Brain pericyte (primary cell): ENCODE results near the gene TBC1D22B.
"Not testable (repeated sequence)": the region's sequence is repeated elsewhere in the genome, so short reads cannot be mapped to it uniquely, and the experiment has no call there.

Experiments
- DNase-seq: peaks from one replicate; pipeline ENCODE4 v3.0.0-alpha.2; 2012; ENCODE audit warnings: low read depth, low spot score

The TBC1D22B gene

DNA sequence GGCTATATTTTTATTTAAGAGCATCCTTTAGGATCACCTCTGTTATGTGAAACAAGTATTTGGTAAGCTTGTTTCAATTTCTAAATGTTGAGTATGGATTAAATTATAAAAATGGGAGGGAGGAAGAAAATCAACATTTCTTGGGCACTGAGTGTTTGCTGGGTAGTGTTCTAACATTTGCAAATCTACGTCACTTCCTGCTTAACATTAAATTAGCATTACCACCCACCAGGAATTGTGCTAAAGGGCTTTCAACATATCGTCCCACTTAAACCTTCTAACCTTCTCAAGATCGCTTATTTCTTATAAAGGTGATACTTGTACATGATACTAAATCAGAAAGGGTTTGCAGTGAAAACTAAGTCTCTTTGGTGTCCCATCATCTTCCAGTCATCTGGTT is 8.3 kb downstream of the TBC1D22B start:
- DNase-seq: no peak

DNA sequence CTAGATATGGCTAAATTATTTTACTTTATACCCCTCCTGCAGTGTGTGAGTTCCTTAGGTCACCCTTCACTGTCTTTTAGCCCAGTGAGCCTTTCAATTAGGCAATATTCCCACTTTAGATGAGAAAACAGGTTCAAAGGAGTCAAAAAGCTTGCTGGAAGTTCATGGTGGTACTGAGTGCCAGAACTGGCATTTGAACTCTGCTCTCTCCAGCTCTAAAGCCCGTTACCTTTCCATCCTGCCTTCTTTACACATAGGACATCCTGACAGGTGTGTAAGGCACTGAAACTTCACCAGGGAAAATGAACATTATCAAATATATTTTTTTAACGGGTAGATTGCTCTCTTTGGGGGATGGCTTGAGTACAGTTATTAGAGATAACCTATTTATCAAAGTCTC is 11.5 kb downstream of the TBC1D22B start:
- DNase-seq: no peak

DNA sequence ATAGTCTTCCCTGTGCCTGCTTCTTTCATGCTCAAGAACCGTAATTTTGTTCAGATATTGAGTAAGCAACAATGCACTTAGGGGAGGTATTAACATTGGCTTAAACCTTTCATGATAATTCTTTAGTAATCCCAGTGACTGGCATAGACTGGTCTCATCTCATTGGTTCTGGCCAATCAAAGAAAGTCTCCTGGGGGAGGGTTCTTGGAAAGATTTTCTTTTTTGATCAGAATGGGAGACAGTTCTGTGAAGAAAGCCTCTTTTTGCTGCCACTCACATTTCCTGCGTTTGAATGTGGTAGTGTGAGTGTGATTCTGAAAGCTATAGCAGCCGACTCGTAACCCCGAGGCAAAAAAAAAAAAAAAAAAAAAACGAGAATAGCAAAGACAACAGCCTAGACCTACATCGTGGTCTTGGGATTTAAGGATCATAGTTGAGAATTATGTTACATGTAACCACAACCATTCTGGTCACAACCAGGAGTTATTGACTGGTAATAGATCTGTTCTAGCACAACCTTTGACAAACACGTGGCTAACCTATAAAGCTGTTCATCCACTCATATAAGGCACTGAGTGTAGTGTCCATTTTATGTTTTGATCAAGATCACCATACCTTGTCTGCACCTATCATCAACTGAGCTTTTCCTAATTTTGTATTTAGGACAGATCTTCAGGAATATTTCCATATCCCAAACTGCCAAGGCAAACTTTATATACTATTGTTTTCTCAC is 15.4 kb downstream of the TBC1D22B start:
- no peak for DNase-seq

DNA sequence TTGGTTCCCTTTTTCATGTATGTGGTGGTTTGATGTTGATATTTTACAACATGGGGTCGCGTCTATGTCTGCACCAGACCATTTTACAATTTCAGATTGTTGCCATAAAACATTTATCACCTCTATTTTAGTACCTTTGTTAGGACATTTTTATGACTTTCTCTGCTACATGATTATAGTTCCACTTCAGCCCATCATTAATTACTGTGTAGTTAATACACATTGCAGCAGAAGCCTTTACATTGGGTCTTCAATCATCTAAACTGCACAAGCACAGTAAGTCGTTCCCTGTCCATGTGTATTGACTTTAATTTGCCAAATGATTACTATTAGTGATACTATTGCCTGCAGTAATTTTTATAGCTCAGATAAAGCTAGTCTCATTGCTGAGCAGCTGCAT is 16.1 kb downstream of the TBC1D22B start:
- DNase-seq: no peak

DNA sequence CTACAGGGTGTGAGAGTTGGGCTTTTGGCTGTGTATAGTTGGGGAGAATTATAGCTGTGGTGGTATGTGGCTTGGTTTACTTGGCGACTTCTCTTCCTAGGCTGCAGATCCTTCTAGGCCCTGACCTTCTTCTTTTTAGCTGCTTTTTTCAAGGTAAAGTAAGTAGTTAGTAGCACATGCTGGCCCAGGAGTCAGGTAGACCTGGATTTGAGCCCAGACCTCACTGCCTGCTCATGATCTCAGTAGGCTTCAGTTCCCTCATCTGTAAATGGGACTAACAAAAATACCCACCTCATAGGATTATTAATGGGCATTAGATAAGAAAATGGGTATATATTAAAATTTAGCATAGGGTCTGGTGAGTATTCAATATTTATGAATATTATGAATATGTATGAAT is 17.8 kb downstream of the TBC1D22B start:
- DNase-seq: no peak

DNA sequence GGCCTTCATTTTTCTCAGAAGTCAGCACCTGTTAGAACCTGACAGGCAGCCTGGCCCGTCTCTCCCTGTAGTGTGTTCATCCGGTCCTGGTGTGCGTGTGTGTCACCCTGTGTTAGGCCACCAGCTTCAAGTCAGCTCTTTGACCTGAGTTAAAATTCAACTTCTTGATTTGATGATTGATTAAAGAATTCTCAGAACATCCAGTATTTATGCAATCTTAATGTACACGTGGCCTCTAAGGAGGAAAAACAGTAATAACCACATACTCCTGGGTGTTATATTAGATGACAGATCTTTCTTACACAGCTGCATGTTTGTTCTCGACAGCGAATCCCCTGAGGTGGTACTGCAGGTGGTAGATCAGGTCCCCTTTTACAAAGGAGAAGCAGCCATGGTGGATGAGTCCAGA is 19.4 kb downstream of the TBC1D22B start:
- no peak for DNase-seq

DNA sequence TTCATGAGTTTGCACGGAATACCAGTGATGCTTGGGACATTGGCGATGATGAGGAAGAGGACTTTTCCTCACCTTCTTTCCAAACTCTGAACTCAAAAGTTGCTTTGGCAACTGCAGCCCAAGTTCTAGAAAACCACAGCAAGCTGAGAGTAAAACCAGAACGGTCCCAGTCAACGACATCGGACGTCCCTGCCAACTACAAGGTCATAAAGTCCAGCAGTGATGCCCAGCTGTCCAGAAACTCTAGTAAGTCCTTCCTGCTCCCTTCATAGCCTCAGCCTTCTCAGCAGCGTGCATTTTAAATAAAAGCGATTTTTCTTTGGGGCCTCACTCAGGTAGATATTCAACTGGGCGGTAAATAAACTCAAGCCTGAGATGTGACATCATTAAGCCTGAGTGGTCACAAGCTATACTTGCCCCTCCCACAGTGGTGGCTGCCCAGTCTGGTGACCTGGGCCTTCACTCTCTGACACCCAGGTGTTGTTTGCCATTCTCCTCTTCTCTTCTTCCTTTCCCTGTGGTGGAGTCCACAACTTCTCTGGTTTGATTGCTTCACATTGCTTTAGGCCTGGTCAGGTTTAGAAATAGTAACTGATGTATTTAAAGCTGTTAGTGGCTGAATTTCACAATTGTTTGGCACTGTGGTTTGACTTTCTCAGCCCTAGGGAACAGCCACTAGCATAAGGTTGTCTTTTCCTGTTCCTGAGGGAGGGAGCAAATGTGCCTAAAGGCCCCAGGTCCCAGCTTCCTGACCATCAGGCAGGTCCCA is 22.0 kb downstream of the TBC1D22B start:
- DNase-seq: no peak

DNA sequence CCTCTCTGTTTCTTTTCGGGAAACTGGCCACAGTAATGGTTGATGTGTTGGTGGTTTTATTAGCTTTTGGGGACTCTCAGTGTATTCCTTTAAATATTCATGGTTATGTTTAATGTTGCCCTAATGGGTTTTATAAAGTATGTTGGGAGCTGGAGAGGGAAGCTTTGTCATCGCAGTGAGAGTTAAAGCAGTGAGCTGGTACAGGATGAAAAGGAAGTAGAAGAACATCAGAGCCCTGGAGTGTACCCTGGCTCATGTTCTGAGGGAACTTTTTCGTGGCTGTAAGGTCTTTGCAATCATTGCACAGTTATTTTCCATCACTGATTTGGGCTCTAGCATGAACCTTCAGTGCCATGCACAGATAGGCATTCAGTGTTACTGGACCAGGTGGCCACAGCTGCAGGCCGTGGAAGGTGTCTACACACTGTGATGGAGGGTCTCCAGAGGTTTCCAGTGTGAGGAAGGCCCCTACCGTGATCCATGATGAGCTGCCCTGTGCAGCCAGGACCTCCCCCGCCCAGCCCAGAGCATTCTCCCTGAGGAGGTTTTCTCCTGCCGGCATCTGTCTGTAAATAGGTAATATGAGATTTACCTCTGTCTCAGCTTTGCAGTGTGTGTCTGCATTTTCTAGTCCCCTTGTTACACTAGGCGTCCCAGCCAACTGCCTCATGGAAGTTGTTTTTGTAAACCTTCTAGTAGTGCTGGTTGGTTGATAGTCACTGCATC is 22.8 kb downstream of the TBC1D22B start:
- no peak for DNase-seq

DNA sequence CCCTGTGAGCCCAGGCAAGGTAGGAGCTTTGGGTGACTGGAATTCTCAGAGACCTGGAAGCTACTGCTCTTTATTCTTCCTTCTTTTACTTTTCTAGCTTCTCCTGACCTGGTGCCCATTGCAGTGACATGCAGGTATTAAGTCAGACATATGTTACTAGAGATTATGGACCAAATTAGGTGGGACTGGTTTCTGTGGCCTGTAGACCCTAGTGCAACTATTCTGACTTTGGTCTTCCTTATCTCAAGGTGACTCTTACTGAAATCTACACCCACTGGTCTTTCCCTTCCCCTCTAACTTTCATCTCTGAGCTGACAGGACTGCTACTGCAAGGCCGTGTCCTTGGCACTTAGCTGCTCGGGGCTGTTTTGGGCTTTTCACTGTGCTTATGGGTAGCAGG is 24.8 kb downstream of the TBC1D22B start:
- no peak for DNase-seq

DNA sequence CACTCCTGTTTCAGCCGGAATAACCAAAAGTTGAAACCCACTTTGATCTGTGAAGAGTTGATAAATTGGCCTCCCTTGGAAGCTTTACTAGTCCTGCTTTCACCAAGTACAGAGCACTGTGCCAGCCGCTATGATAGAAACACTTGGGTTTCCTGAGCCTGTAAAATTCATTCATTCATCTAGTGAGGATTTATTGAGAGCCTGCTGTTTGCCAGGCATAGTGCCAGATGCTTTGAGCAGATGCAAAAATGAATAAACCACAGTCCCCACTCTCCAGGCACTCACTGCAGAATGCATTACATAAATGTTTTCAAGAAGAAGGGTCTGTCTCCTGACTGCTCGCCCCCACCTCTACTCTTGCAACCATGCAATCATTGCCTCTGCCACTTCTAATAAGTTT is 25.7 kb downstream of the TBC1D22B start:
- no peak for DNase-seq

DNA sequence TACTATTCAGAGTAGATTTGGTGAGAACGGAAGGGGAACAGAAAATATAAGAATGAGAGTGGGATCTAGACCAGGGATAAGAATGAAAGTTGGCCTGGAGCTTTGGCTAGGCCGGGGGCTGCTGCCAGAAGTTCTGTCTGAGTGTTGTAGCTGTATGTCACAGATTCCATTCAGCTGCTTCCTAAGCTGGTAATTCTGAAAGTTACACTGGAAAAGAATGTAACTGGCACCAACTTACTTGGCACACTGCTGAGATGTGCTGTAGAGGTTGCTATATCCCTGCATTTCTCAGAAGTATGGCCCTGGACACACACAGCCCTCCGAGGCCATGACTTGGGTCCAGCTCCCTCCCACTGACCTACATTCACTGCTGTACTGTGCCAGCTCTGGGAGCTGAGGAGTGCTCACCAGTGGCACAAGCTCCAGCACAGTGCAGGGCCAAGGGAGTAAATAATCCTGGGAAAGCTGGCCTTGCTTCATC is 26.1 kb downstream of the TBC1D22B start:
- no peak for DNase-seq

DNA sequence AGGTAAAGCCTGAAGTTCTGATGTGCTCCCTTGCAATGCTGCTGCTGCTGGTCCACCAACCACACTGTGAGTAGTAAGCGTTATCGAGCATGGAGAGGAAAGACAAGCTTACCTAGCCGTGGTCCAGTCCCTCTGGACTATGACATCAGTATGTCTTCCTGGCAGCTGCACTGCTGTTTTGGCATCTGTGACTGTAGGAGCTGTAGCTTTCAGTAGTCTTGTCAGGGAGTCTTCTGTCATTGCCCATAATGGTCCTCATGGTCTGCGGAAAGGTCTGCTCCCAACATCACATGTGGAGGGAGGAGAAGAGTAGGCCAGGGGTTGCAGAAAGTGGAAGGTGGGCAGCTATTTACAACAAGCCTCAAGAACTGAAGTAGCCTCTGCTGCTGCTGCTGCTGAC is 27.2 kb downstream of the TBC1D22B start:
- DNase-seq: no peak

DNA sequence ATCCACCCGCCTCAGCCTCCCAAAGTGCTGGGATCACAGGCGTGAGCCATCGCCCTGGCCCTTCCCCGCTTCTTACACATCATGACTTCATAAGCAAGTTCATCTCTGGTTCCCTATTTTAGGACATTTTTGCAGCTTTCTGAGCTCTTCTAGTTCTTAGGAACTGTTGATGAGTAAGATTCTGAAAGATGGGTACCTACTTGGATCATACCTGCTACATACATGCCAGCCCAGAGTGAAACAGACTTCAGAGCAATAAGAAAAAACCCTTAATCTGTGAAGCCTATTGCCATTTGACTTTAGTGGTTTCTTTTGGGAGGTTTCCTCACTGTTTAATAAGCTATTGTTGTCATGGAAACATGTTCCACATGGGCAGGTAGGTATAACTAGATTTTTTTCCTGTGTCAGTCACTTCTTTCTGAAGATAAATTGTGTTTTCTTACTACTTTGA is 28.3 kb downstream of the TBC1D22B start:
- no peak for DNase-seq

DNA sequence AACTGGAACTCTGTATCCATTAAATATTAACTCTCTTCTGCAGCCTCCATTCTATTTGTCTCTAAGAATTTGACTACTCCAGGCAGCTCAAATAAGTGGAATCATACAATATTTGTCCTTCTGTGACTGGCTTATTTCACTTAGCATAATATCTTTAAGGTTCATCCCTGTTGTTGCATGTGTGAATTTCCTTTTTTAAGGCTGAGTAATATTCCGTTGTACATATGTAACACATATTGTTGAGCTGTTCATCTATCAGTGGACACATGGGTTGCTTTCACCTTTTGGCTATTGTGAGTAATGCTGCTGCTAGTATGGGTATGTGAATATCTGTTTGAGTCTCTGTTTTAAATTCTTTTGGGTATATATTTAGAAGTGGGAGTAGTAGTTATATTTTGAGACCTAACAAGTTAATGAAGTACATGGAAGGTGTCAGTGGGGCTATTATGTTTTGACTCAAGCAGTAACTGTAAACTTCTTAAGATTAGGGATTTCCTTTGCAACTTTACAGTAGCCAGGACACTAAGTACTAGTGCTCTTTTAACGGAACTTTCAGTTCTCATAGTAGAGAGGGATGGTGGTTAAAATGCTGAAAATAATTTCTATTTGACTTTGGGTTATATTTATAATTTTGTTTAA is 30.1 kb downstream of the TBC1D22B start:
- DNase-seq: no peak

DNA sequence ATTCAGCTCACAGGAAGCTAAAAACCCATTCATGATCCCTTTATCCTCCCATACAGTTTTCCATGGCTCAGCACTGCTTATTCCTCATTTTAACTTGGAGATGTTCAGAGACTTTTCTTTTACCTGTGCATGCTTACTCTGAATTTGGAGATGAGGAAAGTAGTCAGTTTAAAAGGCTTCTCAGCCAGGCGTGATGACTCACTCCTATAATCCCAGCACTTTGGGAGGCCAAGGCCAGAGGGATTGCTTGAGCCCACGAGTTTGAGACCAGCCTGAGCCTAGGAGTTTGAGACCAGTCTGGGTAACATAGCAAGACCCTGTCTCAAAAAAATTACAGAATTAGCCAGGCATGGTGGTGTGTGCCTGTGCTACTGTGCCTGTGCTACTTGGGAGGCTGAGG is 30.7 kb downstream of the TBC1D22B start:
- DNase-seq: no peak

DNA sequence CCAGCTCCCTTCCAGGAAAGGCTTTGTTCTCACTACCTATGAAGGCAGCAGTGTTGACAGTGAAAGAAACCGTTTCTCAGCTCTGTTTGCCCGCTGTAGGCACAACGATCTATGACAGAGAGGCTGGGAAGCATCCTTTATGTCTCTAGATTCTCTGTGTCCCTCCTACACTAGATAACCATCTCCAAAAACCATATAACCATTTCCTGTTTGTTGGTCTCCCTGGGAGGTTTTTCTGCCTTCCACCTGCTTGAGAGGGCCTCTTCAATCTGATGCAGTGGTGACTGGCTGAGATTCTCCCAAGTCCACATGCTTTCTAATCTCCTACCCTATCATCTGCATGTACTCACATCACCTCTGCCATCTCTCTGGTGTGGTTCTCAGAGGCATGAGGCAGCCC is 32.4 kb downstream of the TBC1D22B start:
- no peak for DNase-seq

DNA sequence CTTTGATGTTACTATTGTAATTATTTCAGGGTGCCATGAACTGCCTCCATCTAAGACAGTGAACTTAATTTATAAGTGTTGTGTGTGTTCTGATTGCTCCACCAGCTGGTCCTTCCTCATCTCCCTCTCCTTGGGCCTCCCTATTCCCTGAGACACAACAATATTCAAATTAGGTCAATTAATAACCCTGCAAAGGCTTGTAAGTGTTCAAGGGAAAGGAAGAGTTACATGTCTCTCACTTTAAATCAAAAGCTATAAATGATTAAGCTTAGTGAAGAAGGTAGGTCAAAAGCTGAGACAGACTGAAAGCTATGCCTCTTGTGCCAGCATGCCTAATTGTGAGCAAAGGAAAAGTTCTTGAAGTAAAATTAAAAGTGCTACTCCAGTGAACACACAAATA is 35.9 kb downstream of the TBC1D22B start:
- no peak for DNase-seq

DNA sequence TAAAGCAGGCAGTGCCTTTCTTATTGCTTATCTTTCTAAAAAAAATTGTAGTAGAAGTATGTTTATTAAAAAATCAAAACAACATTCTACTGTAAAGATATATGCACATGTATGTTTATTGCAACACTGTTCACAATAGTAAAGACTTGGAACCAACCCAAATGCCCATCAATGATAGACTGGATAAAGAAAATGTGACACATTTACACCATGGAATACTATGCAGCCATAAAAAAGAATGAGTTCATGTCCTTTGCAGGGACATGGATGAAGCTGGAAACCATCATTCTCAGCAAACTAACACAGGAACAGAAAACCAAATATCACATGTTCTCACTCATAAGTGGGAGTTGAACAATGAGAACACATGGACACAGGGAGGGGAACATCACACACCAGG is 40.1 kb downstream of the TBC1D22B start:
- not testable (repeated sequence) for DNase-seq

DNA sequence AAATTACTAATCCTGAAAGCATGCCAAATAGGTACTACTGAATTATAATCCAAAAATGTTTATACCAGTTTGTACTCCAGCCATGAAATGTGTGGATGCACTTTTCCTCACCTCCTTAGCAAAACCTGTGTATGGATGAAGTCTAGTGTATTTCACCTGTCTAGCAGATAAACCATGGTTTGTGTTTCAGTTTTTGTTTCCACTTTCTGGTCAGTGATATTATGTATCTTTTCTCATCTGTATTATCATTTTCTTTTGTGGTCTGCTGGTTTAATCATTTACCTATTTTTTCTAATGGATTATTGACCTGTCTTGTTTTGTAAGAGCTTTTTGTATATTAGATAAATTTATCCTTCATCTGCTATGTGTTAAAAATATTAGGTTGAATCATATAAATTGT is 41.4 kb downstream of the TBC1D22B start:
- no peak for DNase-seq

DNA sequence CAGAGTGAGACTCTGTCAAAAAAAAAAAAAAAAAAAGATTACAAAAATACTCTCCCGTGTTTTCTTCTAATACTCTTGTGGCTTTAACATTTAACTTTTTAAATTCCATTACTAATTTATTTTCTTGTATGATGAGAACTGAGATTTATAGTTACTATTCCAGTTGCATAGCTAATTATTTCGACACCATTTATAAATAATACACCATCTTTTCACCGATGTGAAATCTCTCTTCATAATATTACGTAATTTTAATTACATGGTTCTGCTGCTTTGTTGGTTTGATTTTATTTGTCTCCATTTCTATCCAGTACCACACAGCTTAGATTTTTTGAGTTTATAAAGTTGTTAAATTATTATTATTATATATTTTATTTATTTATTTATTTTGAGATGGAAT is 42.4 kb downstream of the TBC1D22B start:
- no peak for DNase-seq

DNA sequence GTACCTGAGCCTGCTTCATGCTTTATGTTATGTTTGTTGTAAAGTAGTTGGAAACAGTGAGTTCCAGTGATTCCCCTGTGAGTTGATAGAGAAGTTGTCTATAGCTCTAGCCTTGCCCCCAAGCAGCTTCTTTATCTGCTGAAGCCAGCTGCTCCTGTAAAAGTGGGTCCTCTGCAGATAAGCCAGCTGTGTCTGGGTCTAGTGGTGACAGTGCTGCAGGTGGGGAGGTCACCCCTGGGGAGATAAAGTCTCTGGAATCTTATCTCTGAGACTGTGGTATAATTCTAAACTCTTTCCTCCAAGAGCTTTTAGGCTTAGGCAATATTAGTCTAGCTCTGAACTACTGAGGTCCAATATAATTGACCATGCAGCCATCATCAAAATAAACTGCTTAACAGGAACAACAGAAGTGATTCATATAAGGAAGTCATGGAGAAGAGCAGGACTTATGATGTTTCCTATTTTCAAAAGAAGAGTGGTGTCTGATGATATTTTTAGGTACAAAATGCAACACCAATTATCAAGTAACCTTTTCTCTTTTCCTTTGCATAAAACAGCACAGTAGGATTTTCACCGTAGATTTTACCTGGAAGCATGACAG is 44.6 kb downstream of the TBC1D22B start:
- no peak for DNase-seq
